ENCODE results near the gene PTTG2.
"Not testable (repeated sequence)": the region's sequence is repeated elsewhere in the genome, so short reads cannot be mapped to it uniquely, and the experiment has no call there.

Gene PTTG2

DNA sequence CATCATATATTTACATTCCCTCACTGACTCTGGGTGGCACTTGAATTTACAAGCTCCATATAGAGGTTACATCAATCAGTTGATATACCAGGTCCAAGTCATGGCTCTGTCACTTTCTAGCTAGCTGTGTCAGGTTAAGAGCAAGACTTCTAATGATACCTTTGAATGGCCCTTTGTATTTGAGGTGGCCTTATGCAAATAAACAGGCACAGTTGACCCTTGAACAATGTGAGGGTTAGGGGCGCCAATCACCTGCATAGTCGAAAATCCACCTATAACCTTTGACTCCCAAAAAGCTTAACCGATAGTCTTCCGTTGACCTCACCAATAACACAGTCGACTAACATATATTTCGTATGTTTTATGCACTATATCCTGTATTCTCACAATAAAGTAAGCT, 1.3 kb upstream of the PTTG2 start:
- no peak for DNase-seq

DNA sequence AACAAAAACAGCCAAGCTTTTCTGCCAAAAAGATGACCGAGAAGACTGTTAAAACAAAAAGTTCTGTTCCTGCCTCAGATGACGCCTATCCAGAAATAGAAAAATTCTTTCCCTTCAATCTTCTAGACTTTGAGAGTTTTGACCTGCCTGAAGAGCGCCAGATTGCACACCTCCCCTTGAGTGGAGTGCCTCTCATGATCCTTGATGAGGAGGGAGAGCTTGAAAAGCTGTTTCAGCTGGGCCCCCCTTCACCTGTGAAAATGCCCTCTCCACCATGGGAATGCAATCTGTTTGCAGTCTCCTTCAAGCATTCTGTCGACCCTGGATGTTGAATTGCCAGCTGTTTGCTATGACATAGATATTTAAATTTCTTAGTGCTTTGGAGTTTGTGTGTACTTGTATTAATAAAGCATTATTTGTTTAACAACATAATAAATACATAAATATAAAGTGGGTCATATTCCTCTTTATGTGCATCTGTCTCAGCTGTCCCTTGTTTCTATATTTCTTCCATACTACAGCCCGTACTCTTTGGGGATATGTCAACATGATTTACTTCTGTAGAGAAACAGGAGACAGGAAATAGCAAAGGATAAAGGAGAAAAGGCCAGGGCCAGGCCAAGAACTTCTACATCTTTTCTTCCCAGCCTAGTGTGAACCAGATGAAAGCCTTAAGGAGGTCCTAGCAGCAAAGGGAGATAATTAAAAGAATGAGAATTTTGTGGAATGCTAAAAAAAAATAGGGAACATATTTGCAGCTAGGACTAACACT, 667 bp downstream of the PTTG2 start:
- DNase-seq = no peak

DNA sequence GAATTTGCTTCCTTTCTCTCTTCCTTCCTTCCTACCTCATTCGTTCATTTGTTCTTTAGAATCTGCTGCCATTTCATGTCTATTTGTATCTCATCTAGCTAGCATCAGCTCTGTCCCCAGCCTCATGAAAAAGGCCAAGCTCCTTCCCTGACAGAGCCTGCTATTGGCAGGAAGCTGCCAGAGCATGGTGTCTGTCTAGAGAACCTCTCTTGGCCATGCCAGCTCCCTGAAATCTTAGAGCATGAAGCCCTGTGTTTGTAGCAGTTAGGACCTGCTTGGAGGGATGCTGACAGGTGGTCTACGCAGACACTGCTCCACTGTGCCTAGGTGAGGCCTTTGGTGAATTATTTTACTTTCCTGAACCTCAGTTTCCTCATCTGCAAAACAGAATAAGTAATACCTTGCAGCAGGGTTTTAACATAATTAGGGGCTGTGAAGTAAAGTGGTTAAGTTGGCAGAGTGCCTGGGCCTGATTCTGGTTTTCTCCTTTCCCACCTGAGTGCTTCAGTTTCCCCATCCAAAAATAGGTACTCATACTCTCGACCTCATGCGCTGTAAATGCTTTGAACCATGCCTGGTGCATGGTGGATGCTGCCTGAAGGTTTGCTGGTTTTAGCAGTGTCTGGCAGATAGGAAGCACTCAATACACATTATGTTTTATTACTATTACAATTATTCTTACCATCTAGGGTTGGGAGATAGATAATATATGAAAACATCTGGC, 4.7 kb downstream of the PTTG2 start:
- no peak for DNase-seq

DNA sequence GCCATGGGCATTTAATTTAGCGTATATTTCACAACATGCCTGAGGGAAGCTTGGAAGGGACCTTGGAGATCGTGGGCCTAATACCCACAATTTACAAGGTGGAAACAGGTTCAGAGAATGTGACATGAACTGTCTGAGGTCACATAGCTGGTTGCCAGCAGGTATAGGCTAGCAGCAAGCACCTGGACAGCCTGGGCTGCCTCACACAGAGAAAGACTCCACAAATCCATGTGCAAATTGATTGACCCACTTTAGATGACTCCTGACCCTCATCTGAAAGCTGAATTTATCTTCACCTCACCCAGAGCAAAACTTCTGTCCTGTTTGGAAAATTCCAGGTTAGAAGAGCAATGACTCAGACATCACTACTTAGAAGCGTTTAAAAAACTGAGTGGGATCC, 5.8 kb downstream of the PTTG2 start:
- DNase-seq = no peak

DNA sequence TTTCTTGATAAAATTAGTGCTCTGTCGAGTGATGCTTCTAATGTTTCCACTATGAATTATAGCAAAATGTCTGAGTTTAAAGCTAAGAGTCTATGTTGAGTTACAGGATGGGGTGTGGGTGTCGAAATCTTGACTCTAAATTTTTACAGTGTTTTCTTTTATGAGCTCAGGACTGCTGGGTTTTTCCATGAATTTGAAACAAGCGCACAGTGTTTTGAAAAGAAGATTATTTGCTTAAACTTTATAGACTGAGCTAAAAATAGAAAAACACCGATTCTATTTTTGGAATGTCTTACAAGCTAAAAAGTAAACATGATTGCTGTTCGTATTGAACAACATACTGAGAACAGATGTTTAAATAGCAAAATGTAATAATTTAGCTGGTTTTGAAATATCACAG, 7.5 kb downstream of the PTTG2 start:
- DNase-seq = no peak

DNA sequence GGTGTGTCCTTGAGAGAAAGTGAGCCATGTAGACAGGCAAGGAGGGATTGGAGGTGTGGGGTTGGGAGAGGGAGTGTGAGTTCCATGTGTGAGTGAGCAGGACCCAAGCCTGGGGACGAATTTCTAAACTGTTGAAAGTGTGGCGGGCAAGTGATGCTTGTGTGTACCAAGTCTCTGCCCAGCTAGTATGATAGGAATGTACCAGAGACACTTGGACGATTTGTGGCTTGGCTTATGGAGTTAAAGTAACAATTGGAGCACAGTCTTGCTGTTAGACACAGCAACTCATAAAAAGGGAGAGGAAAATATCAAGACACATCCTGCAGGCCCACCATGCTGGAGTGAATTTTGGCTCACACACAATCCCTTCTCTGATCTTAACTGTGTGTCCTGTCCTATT, 8.5 kb downstream of the PTTG2 start:
- no peak for DNase-seq

DNA sequence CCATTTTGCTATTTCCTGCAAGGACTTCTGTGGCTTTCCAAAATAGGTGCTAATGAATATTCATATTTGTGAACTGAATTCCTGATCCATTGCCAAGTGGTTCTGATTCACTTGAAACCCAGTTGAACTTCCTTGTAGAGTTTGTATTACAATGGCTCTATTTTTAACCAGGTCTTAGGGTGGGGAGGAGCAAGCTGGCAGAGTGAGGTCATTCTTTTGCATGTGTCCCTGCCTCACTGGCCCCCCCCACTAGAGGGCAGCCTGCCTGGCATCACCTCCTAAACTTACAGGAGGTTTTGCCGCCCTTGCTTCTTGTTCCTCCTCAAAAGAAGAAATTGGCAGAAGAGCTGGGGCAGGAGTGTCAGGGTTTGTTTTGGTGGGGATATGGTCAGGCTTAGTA, 10.5 kb downstream of the PTTG2 start:
- no peak for DNase-seq

DNA sequence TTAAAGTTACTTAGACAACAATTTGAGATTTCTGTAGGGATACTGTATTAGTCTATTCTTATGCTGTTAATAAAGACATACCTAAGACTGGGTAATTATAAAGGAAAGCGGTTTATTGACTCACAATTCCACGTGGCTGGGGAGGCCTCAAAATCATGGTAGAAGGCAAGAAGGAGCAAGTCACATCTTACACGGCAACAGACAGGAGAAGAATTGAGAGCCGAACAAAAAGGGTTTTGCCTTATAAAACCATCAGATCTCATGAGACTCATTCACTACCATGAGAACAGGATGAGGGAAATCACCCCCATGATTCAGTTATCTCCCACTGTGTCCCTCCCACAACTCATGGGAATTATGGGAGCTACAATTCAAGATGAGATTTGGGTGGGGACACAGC, 11.0 kb downstream of the PTTG2 start:
- no peak for DNase-seq

DNA sequence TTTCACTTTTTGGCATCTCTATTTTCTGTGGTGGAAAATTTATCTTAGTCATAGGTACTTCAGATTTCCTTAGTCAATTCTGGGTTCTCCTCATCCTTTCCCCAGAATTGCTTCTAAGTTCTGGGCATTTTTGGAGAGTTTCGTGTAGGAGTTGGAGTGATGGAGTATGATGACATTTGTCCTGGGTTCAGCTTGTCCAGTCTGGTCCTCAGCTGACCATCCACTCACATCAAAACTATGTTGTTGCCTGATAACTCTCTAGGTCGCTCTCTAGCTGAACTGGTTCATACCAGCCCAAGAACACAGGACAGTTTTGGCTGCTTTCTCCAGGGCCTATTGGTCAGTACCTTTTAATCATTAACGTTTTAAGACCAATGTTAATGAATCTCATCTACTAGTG, 13.2 kb downstream of the PTTG2 start:
- no peak for DNase-seq

DNA sequence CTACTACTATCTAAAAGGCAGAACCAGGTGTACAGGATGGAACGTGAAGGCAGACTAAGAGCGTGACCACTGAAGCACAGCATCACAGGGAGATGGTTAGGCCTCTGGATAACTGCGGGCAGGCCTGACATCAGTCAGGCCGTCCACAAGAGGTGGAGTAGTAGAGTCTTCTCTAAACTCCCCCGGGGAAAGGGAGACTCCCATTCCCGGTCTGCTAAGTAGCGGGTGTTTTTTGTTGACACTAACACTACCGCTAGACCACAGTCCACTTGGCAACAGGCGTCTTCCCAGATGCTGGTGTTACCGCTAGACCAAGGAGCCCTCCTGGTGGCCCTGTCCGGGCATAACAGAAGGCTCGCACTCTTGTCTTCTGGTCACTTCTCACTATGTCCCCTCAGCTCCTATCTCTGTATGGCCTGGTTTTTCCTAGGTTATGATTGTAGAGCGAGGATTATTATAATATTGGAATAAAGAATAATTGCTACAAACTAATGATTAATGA, 15.2 kb downstream of the PTTG2 start:
- DNase-seq = not testable (repeated sequence)

DNA sequence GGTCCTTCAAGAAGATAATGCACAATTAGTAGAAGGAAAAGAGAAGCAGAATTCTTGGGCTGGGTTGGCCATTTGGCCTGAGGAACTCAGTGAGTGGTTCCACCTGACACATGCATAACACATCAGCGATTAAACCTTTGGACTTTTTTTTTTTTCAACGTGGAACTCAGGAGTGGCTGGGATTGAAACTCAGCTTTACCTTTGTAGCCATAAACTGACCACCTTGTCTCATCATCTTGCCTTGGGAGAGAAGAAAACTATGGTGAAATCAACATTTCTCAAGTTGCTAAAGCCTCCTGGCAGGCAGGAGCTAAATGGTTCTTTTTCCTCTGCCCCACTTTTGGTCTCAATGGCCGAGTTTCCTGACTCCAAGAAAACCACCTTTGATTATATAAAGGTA, 16.3 kb downstream of the PTTG2 start:
- DNase-seq = no peak

DNA sequence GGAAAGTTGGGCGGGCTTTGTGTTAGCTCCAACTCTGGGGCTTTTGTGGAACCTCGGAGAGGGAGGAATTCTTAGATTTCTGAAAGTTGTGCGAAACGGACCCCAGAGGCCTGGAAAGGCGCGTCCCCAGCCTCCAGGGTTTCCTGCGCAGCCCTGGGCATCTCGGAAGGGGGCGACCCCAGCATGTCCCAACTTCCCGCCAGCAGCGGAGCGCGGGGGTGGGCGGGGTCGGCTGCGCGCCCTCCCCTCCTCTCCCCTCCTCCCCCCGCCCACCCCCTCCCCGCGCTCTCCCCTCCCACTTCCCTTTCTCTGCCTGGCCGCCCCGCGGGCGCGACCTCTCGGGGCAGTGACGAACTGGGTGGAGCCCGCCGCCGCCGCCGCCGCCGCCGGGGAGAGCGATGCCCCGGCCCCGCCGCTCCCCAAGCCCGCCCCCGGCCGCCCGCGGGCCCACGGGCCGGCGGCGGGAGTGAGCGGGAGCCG, 16.8 kb downstream of the PTTG2 start:
- no peak for DNase-seq

DNA sequence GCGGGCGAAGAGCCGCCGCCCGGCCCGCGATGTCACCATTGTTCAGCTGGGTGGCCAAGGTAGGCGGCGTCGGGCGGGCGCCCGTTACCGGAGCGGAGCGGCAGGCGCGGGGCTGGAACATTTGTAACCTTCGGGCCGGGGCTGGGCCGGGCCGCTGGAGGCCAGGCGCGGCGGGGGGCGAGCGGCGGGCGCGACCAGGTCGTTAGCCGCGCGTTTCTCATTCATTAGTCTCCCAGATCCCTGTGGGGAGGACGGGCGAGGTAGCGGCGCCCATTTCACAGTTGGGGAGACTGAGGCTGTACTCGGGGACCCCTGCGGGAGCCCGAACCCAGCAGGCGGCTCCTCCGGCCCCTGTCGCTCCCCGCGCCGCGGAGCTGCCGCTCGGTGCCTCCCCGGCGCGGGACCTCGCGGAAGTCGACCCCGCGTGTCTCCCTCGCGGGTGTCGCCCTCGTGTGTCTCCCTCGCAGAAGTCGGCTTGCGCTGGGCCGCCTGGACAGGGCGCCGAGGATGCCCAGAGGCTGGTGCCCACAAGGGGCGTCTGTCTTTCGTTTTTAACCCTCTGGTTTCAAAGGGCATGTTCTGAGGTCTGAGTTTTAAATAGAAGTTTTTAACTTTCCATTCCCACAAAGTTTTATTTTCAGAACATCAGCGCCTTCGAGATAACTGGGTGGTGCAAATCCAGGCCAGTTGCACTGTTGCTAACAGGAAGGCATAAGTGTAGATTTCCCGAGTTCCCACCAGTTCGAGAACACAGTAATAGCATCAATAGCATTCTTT, 17.5 kb downstream of the PTTG2 start:
- DNase-seq = no peak

DNA sequence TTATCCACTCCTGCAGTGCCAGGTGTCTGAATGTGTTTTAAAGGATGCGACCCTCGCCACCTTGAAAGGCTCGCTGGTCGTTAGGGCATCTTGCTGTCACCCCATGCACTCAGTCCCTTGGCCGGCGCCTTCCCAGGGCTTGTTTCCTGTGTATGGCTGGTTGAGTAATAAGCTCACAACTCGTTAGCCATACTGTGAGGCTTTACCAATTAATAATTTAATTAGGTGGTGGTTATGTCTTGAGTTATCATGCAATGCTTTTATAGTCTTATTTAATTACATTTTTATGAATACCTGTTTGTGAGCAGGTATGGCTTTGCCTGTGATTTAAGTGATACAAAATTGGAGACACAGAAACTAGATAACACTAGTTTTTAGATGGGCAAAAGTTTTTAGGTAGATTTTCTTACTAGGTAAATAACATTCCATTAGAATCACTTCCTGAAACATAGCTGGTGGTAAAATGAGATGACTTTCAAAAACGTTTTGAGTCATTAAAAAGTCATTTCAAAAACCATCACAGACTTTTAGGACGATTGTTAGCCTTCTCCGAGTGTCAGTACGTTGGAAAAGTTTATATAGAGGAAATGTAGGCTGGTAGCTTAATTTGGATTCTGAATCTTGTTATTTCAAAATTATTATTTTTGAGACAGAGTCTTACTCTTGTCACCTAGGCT, 18.2 kb downstream of the PTTG2 start:
- no peak for DNase-seq

DNA sequence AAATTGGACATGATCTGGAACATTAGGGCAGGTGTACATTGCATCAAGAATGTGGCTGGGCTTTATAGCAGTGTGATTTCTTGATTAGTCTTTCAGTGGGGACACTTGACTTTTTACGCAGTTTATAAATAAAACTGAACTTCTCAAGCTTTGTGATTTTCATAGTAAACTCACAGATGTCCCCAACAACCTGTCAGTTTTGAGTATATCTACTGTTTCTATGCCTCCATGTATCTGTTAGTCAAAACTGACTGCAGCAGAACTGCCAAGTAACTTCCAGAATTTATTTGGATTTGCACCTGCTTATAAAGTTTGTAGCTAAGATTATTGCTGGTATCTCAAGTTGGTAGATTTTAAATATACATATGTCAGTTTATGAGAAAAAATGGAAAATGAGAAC, 20.0 kb downstream of the PTTG2 start:
- no peak for DNase-seq

DNA sequence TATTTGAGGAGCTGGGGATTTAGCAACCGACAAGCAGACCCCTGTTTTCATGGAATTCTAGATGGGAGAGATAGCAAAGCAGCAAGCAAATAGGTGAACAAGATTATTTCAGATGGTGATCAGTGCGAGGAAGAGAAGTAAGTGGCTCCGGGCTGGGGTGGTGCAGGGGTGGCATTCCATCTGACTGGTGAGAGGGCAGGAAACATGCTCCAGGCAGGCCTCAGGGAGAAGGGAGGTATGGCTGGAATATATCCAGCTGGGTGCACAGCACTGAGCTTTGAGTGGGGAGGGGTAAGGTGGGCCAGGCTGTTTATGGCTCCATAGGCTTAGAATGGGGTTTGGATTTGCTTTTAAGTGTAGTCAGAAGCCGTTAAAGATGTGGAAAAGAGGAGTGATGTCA, 21.2 kb downstream of the PTTG2 start:
- DNase-seq = no peak

DNA sequence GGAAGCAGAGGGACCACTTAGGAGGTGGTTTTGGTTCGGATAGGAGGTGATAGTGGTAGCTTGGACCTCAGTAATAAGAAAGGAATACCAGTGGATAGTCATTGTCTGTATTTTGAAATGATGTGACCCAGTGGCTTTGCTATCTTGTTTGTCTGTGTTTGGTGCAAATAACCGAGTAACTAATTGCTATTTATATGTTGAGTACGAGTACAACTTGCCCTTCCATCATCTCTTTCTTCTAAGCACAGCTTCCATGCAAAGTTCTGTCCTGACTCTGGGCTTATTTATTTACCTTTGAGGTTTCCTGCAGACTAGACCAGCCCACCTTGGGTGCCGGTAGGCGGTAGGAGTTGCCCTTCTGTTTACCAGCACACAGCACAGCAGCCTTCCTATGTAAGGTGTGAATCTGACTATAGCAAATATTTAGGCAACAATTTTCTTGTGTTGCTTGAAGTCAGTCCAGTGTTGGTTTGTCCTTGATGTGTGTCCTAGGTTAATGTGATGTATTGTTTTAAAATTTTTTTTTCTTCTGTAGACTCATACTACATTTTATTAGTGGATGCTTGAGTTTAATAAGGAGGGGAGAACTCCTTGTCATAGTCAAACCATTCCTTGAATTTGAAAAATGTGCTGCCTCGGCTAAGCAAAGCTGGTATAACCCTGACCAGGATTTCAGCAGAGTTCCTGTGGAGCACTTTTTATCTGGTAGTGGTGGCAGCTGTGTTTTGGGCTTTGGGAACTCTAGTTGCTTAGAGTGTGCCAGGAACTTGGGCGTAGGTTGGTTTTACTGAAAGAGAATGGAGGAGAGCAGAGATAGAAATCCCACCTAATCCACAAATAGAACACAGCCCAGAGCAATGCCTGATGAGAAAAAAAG, 21.9 kb downstream of the PTTG2 start:
- DNase-seq = no peak

DNA sequence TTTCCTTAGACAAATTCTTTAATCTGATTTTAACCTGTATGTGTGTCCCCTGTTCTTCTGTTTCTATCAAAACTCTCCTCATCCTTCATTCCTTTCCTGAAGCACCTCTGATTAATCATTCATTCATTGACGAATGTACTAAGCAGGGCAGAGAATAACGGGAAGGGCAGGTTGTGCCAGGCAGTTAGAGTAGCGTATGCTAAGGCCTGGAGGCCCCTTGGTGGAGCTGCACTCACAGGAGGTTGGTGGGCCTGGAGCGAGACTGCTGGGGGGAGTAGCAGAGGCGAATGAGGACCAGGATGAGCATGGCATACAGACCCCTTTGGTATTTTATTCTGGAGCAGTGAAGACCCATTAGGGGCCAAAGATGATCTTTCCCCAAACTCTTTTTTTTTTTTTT, 22.5 kb downstream of the PTTG2 start:
- no peak for DNase-seq

DNA sequence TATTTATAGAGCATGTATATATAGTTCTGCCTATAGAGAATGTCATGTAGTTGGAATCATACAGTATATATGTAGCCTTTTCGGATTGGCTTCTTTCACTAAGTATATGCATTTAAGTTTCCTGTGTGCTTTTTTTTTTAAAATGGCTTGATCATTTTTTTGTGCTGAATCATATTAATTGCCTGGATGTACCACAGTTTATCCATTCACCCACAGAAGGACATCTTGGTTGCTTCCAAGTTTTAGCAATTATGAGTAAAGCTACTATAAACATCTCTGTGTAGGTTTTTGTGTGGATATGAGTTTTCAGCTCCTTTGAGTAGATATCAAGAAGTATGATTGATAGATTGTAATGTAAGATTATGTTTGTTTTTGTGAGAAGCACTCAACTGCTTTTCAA, 23.8 kb downstream of the PTTG2 start:
- no peak for DNase-seq

DNA sequence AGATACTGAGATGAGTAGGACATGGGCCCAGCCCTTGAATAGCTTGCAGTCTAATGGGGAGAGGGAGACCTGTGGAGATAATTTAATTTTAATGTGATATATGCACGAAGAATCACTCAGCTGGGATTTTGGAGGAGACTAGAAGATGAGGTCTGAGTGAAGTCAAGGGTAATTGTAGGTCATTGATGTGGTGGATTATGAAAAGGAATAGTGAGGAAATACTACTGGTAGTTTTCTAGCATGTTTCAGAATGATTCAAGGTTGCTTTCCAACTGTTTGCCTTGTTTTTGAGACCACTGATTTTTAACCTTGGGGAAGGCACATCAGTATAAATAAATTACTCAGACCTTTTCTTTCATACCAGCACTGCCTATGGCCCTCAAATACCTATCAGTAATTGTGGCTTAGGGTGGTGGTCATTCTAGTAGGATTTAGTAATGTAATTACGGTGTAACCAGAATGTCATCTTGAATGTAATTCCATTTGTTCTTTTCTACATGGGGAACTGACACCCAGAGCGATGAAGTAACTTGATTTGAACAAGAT, 25.6 kb downstream of the PTTG2 start:
- no peak for DNase-seq

DNA sequence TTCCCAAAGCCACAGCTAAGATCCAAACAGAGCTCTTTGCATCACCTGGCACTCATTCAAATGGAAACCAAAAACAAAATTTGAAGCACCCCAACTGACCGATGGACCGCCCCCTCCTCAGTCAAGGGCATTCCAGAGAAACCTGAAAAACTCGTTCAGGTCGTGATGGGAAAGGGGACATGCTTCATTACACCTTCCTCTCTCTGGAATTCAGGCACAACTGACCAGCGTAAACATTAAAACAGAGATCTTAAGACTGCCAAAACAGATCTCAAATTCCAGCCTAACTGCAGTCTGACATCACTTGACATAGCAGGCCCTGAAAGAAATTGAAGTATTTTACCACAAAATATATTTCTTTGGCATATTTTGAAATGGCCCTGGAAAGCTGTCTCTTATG, 28.5 kb downstream of the PTTG2 start:
- peak; percentile 20 for DNase-seq
